ENCODE data around the gene CES5A. TPM values are rescaled to one million over a fixed set of nuclear protein-coding genes. Genes with fewer than 3 reads are reported as not detected.
"Not testable (repeated sequence)": the region's sequence is repeated elsewhere in the genome, so short reads cannot be mapped to it uniquely, and the experiment has no call there.

CES5A gene, protein sequence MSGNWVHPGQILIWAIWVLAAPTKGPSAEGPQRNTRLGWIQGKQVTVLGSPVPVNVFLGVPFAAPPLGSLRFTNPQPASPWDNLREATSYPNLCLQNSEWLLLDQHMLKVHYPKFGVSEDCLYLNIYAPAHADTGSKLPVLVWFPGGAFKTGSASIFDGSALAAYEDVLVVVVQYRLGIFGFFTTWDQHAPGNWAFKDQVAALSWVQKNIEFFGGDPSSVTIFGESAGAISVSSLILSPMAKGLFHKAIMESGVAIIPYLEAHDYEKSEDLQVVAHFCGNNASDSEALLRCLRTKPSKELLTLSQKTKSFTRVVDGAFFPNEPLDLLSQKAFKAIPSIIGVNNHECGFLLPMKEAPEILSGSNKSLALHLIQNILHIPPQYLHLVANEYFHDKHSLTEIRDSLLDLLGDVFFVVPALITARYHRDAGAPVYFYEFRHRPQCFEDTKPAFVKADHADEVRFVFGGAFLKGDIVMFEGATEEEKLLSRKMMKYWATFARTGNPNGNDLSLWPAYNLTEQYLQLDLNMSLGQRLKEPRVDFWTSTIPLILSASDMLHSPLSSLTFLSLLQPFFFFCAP
- total RNA-seq: not detected in 2 replicates

- DNase-seq: no peak
These were observed at the start of gene CES5A for GRCh38 chr16:55875273-55875672. Gene CES5A, minus strand, starts transcription at chr16:55875373. Its CDS starts 152 bp downstream, at chr16:55875221.

GRCh38 chr16:55922662-55923061 is 47.5 kb upstream of the CES5A start:
- no peak for DNase-seq

DNA sequence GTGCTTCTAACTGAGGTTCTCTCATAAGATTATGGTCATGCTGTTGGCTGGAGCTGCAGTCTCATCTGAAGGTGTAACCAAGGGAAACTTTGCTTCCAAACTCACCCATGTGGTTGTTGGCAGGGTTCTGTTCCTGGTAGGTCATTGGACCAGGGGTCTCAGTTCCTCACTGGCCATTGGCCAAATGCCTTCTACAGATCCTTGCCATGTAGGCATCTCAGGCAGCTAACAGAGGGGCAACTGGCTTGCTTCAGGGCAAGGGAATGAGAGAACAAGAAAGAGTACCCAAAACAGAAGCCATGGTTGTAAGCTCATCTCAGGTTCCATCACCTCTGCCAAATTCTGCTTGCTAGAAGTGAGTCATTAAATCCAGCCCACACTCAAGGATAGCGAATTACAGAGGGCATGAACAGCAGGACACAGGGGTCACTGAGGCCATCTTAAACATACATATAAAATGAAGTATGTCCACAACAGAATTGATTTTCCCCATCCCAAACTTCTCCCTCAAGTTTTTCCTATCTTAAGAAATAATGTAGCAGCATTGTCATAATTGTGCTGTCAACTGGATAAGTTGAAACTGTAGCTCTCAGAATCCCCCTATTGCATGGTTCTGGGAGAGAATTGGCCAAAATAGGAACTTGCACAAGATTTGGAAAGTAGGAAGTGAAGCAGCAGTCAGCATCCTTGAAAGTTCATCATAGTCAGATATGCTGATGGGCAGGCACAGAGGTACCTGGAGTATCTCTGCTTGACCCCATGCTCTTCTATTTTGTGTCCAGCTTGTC is 42.4 kb upstream of the CES5A start:
- DNase-seq: no peak

- no peak for DNase-seq
These were observed 40.1 kb upstream of the CES5A start for GRCh38 chr16:55915096-55915827.

- no peak for DNase-seq
These were observed 39.2 kb upstream of the CES5A start for GRCh38 chr16:55914383-55914782.

DNA sequence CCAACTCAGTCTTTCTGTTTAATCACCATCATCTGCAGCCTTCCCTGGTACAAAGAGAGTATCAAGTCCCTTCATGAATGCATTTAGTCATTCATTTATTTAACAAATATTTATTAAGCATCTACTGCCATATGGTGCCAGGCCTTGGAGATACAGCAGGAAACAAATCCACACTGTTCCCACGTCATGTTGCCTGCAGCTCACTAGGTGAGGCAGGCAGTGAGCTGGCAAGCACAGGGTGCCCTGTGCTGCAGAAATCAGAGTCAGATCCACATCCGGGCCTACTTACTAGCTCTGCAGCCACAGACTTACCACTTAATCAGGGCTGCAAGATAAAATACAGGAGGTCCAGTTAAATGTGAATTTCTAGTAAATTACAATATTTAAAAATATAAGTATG is 38.5 kb upstream of the CES5A start:
- no peak for DNase-seq

GRCh38 chr16:55913121-55913520 is 37.9 kb upstream of the CES5A start:
- not testable (repeated sequence) for DNase-seq

GRCh38 chr16:55912022-55912421 is 36.8 kb upstream of the CES5A start:
- no peak for DNase-seq

- DNase-seq: no peak
These were observed 36.4 kb upstream of the CES5A start for GRCh38 chr16:55911616-55912015.

DNA sequence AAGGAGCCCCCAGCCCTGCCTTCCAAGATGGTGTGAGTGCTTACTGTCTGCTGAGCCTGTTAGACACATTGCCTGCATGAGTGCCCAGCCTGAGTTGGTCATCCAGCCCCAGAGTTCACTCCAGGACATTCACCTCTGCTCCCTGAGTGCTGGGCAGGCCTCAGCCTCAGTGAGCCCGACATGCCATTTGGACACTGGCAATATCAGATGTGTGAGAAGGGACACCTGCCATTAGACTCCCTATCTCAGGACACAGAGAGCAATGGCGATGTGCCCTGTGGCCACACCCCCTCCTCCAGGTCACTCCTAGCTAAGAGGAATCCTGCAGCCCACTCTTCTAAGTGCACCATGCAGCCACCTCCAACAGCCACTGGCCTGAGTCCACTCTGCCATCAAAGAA is 34.7 kb upstream of the CES5A start:
- DNase-seq: no peak

DNA sequence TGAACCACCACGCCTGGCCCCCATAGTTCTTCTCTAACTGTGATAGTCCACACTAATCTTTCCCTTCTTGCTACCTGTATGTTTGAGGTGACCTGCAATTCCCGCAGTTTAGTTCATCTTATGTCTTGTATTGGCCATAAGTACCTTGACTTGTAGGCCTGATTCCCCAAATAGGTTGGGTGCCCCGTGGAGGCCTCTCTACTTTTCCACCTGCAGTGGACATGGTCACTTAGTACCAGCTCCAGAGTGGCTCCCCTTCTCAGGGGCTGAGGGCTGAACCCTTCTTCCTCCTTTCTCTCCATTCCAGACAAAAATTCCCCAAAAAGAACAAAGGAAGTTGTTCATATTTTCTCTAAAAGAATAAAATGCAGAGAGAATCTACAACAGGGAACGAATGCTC is 33.5 kb upstream of the CES5A start:
- DNase-seq: no peak

DNA sequence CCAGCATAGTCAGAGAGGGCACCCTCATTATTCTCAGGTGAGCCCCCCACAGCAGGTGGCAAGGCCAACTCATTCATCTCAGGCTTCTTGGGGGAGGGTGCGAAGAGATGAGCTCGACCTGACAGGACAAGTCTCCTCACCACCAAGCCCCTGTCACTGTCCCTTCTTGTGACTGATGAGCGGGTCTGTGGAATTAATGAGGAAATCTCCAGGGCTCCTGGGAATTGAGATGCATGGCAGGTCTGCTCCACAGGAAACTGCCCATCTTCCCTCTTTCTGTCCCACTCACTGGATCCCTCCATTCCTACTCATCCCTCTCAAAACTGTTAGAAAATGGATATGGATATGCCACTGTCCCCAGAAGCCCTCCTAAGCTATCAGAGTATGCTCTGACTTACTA is 32.5 kb upstream of the CES5A start:
- no peak for DNase-seq

DNA sequence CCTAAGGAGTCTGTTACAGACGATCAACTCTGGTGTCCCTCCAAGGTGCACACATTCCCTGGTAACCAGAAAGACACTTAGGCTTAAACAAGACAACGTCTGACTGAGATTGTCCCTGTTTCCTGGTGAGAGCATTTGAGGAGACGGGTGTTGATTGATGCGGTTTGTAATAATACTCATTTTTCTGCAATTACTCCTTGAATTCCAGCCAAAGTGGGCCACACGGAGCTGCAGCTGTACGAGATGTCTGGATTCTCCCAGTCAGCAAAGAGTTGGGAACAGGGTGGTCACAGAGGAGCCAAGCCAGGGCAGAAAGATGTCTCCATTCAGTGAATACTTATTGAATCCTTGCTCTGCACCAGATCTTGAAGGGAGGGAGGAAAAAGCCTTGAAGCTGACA is 30.9 kb upstream of the CES5A start:
- DNase-seq: no peak

DNA sequence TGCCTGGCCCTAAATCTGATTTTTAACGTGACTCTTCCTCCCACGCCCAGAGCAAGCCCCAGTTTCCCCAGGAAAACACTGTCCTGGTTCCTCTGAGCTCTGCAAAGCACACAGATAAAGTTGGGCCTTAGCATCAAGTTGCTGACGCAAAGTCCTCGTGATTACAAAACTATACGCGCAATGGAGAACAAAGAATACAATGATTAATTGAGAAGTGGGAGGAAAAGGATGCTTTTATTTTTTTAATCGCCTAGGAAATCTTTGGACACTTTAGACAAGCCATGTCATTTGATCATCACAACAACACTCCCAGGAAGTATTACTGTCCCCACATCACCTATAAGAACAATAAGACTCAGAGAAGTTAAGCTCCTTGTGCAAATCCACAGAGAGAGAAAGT is 30.5 kb upstream of the CES5A start:
- no peak for DNase-seq

GRCh38 chr16:55901566-55902217 is 26.5 kb upstream of the CES5A start:
- DNase-seq: no peak

DNA sequence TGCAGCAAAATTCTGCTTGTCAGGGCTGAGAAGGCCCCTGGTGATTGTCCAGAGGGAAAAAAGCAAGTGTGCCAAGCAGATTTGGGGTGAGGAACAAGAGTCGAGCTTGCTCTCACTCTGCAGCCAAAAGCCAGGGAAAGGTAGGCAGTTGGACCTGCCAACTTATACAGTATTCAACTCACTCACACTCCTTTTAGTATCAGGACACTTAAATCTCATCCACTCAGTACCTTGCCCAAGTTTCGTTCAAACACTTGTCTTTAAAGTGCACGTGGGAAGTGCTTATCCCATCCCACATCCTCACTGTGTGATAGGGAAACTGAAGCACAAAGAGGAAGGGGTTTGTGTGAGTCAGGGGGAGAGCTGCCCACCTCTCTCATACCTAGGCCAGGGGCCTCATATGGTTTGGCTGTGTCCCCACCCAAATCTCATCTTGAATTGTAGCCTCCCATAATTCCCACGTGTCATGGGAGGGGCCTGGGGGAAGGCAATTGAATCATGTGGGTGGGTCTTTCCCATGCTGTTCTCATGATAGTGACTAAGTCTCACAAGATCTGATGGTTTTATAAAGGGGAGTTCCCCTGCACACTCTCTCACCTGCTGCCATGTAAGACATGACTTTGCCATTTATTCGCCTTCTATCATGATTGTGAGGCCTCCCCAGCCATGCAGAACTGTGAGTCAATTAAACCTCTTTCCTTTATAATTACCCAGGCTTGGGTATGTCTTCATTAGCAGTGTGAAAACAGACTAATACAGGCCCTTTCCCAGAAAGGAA is 25.6 kb upstream of the CES5A start:
- no peak for DNase-seq

DNA sequence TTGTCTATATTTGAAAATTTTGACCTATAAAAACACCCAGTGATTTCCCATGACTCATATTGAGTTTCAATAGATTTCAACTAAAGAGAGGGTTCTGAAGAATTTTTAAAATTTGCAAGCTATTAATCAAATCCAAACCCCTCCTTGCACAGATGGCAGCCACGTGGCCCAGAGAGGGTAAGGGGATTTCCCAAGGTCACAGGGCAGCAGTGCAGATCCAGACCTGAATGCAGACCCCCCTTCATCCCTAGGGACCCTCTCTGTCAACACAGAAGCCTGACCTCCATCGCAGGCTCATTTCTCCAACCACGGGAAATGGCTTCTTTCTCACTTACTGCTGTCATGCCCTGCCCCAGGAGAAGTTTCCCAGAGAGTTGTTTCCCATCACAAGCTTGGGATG is 24.7 kb upstream of the CES5A start:
- DNase-seq: no peak

GRCh38 chr16:55898592-55898991 is 23.4 kb upstream of the CES5A start:
- no peak for DNase-seq

- no peak for DNase-seq
These were observed 17.6 kb upstream of the CES5A start for GRCh38 chr16:55892821-55893220.

- no peak for DNase-seq
These were observed 14.3 kb upstream of the CES5A start for GRCh38 chr16:55889518-55889917.

GRCh38 chr16:55888546-55888945 is 13.4 kb upstream of the CES5A start:
- DNase-seq: no peak

- DNase-seq: no peak
These were observed 1.7 kb upstream of the CES5A start for GRCh38 chr16:55876854-55877253.

All from dermis blood vessel endothelial cell (primary cell).